Globus pallidus (tissue), 1 donor: ENCODE measurements around the gene TMEM273.

ENCODE experiments used
- DNase-seq: peaks from one replicate; pipeline ENCODE4 v3.0.0-alpha.2; 2015; ENCODE audit warnings: low spot score

Gene TMEM273

DNA sequence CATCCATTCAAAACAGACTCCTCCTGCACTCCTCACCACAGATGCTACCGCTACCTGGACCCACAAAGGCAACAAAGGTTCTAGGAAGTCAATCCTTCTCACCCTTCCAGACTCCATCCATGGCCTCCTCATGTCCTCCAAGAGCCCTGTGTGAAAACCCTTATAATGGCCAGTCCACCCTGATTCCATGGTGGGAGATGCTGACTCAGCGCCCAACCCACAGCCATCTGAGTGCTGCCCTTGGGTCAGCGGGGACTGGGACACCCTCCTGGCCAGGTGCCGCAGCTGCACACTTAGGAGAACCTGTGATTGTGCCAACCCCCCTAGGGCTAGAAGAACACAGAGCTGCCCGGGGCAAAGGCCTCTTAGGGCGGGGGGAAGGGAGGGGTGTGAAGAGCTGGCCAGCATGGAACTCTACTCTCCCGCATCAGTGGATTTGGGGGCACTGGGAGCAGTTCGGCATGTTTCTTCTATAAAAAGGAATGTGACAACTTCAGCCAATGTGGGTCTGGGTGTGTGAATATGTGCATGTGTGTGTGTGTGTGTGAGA, 25.4 kb downstream of the TMEM273 start:
- no peak for DNase-seq

GRCh38 chr10:49162063-49162462, 26.1 kb downstream of the TMEM273 start:
- DNase-seq = no peak

GRCh38 chr10:49161411-49161997, 26.7 kb downstream of the TMEM273 start:
- peak; percentile 33 for DNase-seq

DNA sequence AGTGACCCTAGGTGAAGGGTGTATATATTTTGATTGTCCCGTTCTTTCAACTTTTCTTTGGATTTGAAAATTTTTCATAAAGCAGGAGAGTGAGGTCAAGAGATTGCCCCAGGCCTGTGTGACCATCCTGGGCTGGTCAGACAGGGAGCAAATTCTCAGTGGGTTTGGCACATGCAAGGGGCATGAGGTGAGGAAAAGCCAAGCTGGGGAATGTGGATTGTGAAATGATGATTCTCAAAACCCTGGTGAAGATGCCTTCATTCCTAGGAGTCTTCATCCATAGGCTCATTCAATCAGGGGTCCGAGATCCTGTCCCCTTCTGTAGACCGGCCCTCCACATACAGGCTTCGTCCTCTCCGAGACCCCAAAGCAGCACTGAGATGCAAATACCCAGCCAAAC, 27.4 kb downstream of the TMEM273 start:
- no peak for DNase-seq

DNA sequence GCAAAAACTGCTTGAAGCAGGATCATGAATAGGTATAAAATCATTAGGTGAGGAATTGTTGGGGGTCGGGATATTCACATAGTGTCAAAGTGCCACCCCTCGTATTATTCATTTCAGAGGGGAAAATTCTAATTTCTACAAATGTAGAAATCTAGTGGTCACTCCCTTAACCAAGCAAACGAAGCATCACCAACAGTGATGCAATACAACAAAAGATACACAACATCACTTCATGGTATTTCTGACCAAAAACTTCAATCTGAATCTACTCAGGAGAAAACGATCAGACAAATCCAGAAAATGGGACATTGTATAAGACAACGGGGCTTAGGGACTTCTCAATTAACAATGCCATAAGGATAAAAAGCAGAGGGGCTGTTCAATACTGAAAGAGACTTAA, 28.1 kb downstream of the TMEM273 start:
- DNase-seq = no peak

DNA sequence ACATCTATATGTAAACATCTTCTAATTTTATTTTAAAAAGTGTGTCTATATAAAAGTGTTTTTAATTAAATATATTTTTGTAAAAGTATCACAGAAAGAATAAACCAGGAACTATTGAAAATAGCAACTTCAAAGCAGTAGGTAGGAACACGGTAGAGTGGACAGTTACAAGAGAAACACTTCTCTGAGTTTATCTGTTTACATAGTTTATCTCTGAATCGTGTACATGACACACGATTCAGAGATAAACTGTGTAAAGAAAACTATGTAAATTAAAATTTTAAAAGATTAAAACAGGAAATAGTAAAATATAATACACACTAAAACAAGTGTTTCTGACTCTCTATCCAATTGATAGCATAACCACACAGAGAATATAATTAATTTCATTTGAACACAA, 29.3 kb downstream of the TMEM273 start:
- DNase-seq = no peak

GRCh38 chr10:49158404-49158803, 29.8 kb downstream of the TMEM273 start:
- no peak for DNase-seq

DNA sequence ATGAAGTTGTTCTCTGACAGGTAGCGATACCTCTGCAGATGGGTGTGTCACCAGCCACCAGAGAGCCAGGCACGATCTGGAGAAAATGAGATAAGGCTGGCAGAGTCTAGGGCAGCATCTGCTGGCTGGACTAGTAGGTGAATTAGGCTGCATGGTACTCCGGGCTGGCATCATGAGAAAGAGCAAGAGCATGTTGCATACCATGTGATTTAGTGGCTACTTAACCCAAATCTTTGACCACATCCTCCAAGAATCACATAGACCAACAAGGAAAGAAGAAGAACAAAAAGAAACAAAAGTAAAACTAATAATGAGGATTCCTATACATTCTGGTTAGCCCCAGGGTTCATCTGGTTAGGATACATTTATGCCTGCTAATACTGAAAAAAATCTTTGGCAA, 31.0 kb downstream of the TMEM273 start:
- DNase-seq = no peak

GRCh38 chr10:49154641-49155040, 33.5 kb downstream of the TMEM273 start:
- DNase-seq = no peak

DNA sequence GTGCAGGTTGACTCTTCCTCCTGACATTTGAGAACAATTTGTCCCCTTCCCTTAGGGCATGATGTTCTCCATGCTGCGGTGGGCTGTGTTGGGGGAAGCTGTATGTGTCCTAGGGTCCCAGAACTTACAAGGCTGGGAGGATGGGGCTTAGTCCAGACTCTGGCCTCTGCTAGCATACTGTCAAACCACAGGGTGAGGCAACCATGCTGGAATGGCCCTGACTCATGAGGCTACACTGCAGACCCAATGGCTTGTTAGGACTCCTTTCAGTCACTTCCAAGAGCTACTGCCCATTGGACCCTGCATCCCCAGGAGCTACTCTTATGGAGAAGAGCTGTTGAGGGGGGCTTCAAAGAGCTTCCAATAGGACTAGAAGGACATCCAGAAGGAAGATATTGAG, 34.2 kb downstream of the TMEM273 start:
- DNase-seq = no peak

DNA sequence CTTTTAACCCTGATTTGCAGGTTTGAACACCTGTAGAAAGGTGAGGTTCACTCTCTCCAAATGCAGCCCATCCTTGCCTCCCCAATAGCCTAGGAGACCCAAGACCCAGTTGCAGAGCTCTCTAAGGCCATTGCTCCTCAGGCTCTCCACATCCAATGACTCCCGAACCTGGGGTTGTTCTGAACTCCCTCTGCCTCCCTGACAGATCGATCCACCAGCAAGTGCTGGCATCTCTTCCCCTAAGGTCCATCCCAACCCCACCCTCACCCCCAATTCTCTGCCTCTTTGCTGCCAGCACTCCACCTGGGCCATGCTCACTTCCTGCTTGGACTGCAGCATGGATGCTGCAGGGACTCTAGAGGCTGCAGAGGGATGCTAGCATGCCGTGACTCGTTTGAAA, 35.1 kb downstream of the TMEM273 start:
- no peak for DNase-seq

DNA sequence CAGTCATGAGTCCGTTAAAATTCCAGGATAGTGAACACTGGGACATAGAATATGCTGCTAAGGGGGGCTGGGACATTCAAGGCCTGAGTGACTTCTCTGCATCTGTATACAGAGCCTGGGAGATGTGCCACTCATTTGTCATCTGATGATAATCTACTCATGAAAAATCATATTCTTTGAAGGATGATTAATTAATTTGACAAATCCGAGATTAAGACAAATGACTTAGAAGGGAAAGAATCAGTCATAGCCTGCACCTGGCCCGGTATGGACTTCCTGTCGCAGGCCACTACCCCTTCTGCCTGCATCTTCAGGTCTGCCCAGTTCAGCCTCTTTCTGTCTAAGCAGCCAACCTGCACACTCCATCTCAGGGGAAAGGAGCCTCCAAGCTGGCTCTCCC, 35.5 kb downstream of the TMEM273 start:
- DNase-seq = no peak

DNA sequence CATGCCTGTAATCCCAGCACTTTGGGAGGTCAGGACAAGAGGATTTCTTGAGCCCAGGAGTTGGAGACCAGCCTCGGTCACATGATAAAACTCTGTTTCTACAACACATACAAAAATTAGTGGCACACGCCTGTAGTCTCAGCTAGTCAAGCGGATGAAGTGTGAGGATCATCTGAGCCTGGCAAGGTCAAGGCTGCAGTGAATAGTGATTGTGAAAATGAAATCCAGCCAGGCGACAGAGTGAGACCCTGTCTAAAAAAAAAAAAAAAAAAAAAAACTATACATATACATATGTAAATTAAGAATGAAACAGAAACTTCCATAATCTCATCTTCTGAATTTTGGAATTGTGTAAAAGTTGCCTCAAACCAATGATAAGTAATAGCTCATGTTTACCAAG, 36.2 kb downstream of the TMEM273 start:
- DNase-seq = no peak

GRCh38 chr10:49151481-49151880, 36.7 kb downstream of the TMEM273 start:
- no peak for DNase-seq

GRCh38 chr10:49151025-49151445, 37.2 kb downstream of the TMEM273 start:
- DNase-seq = no peak

- no peak for DNase-seq
Observed at GRCh38 chr10:49150426-49150825, 37.8 kb downstream of the TMEM273 start.

DNA sequence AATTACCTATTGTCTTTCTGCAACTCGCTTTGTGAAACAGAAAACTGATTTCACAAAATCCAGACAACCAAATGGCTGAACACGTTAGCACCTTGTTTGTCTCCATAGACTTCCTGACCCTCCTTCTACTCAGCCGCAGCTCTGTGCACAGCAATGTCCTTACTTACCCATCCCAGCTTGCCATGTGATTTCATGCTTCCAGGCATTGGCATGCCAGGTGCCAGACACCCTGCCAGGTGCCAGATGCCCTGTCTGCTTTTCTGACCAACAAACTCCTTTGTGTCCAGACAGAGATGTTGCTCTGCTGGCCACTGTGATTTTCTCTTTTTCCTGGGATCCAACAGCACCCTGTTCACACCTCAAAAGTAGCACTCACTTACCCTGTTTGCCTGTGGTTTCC, 38.3 kb downstream of the TMEM273 start:
- DNase-seq = no peak

- no peak for DNase-seq
Observed at GRCh38 chr10:49144058-49144720, 44.0 kb downstream of the TMEM273 start.

- no peak for DNase-seq
Observed at GRCh38 chr10:49143249-49143648, 44.9 kb downstream of the TMEM273 start.

GRCh38 chr10:49141541-49142332, 46.5 kb downstream of the TMEM273 start:
- DNase-seq = no peak

DNA sequence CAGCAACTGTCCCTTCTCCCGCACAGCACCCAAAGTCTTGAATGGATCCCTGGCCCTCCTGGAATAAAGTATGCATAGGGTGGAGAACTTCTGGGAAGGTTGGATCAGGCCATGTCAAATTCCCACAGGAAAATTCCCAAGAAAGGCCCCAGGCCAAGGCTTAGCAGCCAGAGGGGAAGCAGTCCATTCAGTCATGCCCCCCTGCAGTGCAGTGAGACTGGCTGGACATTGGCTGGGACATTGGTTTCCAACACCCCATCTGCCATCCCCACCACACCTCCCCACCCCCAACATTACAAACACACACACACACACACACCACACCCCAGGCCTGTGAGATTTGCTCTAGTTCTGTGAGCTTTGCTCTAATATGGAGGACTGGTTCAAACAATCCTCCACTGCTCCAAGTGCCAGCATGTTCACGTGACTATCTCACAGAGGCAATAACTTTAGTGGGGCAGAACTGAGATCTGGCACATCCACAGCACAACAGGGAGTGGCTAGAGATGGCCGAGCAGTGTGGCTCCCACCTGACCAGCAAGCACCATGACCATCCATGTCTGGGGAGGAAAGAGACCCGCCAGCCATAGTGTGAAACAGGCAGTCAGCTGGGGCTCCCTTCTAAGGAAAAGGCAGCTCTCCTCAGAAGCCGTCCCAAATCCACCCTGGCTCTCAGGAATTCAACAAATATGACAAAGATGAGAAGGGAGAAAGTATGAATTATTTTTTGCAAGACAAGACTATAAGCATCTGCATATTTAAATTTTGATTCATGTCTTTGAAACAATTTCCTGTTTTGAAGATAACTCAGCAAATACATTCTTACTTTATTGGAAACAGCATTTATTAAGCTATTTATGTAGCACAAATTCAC, 47.6 kb downstream of the TMEM273 start:
- DNase-seq = no peak

DNA sequence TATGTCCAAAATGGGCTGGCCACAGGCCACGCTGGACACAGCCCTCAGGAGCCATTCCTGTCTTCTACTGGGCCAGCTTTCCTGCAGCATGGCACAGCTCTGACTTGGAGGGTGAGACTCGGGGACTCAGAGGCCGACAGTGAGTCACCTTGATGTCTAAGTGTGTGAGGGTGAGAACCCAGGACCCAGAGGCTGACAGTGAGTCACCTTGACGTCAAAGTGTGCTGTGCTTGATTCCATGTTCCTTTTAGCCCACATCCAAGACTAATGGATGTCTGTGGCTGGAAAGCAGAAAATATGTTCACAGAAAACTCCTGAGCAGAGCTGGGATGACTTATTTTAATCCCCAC, 48.4 kb downstream of the TMEM273 start:
- DNase-seq = no peak
